ENCODE measurements around the gene SCRG1.

DNA sequence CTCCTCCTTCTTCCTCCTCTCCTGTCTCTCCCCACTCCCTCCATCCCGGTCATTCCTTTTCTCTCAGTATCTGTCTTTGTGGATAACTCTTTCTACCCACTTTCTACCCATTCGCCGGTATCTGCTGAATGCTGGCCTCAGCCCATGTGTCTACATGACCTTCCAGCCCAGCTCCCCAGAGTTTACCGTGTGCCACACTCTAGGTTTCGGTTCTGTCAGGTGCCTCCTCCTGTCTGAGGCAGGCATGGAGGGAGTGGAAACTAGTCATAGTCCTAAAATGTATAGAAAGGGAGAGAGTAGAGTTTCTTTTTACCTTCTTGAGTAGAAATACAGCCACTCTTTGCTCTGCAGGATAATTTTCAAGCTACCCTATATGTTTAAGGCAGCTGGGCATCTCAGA lies 33.5 kb upstream of the SCRG1 start:
- TF ChIP-seq, protein P1, sequence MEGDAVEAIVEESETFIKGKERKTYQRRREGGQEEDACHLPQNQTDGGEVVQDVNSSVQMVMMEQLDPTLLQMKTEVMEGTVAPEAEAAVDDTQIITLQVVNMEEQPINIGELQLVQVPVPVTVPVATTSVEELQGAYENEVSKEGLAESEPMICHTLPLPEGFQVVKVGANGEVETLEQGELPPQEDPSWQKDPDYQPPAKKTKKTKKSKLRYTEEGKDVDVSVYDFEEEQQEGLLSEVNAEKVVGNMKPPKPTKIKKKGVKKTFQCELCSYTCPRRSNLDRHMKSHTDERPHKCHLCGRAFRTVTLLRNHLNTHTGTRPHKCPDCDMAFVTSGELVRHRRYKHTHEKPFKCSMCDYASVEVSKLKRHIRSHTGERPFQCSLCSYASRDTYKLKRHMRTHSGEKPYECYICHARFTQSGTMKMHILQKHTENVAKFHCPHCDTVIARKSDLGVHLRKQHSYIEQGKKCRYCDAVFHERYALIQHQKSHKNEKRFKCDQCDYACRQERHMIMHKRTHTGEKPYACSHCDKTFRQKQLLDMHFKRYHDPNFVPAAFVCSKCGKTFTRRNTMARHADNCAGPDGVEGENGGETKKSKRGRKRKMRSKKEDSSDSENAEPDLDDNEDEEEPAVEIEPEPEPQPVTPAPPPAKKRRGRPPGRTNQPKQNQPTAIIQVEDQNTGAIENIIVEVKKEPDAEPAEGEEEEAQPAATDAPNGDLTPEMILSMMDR (IDR thresholded peaks at IDR 0.05; ENCODE audit: low read depth, low read length), result no peak
- no peak for TF ChIP-seq EZH2phosphoT487 (IDR thresholded peaks at IDR 0.05; ENCODE audit: low read depth)

All from OCI-LY3 (cell line).